Measurements from ENCODE around the gene SUN2.

DNA sequence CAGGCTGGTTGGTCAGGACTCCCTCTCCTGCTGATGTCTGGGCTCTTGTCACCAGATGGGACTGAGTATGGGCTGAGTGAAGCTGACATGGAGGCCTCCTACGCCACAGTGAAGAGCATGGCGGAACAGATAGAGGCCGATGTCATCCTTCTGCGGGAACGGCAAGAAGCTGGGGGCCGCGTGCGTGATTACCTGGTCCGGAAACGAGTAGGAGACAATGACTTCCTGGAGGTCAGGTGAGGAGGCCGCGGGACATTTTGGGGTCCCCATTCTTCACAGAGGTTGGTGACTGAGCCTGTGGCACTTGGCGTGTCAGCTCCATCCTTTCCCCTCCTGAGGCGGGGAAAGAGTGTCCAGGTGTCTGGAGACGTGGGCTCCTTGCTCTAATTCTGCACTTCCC, 39.9 kb downstream of the SUN2 start:
- TF ChIP-seq, protein P1, sequence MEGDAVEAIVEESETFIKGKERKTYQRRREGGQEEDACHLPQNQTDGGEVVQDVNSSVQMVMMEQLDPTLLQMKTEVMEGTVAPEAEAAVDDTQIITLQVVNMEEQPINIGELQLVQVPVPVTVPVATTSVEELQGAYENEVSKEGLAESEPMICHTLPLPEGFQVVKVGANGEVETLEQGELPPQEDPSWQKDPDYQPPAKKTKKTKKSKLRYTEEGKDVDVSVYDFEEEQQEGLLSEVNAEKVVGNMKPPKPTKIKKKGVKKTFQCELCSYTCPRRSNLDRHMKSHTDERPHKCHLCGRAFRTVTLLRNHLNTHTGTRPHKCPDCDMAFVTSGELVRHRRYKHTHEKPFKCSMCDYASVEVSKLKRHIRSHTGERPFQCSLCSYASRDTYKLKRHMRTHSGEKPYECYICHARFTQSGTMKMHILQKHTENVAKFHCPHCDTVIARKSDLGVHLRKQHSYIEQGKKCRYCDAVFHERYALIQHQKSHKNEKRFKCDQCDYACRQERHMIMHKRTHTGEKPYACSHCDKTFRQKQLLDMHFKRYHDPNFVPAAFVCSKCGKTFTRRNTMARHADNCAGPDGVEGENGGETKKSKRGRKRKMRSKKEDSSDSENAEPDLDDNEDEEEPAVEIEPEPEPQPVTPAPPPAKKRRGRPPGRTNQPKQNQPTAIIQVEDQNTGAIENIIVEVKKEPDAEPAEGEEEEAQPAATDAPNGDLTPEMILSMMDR (IDR thresholded peaks at IDR 0.05; ENCODE audit: low read length): no peak
- TF ChIP-seq EZH2 (optimal IDR thresholded peaks at IDR 0.05; ENCODE audit: low read depth, low read length) (no peak), EZH2phosphoT487 (IDR thresholded peaks at IDR 0.05; ENCODE audit: low read length) (no peak)

Measured in MM.1S (cell line).